HEK293 (cell line): ENCODE measurements around the gene UBQLN2.

Source experiments
- CTCF ChIA-PET: fragments of 350-600 bp; formaldehyde crosslinking; extraction: SDS; loops from one replicate; lab custom pipeline; 2021; ENCODE audit warnings: antibody characterized with exemption; lab: Yijun Ruan, JAX
- POLR2A ChIA-PET: fragments of 300-600 bp; formaldehyde crosslinking; extraction: SDS; loops from one replicate; lab custom pipeline; 2020; ENCODE audit warnings: antibody characterized with exemption, inconsistent platforms; lab: Yijun Ruan, JAX
- H3K27ac ChIP-seq: fragments of 200-500 bp; sonication (Bioruptor generic); 2 replicates; pipeline ENCODE4 v1.5.1; 2014; ENCODE audit warnings: low read depth, low read length, control low read depth, inconsistent platforms; ENCODE audit errors: extremely low read depth
- H3K36me3 ChIP-seq, 2 experiments: fragments of 200-500 bp in 1 of 2; sonication (Bioruptor generic) in 1 of 2; 1 replicate in 1 of 2; 2 replicates in 1 of 2; pipeline ENCODE4 v1.5.1; 2014 to 2017; ENCODE audit warnings: inconsistent platforms in 2 of 2, low read length in 2 of 2; ENCODE audit not compliant: control insufficient read depth in 2 of 2, insufficient read depth in 1 of 2
- H3K4me1 ChIP-seq: fragments of 200-500 bp; sonication (Bioruptor generic); 2 replicates; pipeline ENCODE4 v1.5.1; 2014; ENCODE audit warnings: mild to moderate bottlenecking, low read length, inconsistent platforms; ENCODE audit not compliant: control insufficient read depth, insufficient read depth
- H3K4me3 ChIP-seq: 2 replicates; pipeline ENCODE4 v1.5.1; 2011; ENCODE audit warnings: low read depth, mild to moderate bottlenecking, control low read depth, low read length, moderate library complexity
- H3K9me3 ChIP-seq: fragments of 200-500 bp; sonication (Bioruptor generic); 2 replicates; pipeline ENCODE4 v1.5.1; 2014; ENCODE audit warnings: low read depth, low read length, inconsistent platforms; ENCODE audit not compliant: control insufficient read depth, insufficient read depth
- EGR2 ChIP-seq: fragments of 450-650 bp; formaldehyde crosslinking; IDR thresholded peaks from 2 replicates; pipeline ENCODE4 v1.5.1; 2016; ENCODE audit warnings: low read depth, missing biosample characterization, missing genetic modification characterization
- KLF8 ChIP-seq: fragments of 450-650 bp; formaldehyde crosslinking; IDR thresholded peaks from 2 replicates; pipeline ENCODE4 v1.5.1; 2016; ENCODE audit warnings: missing biosample characterization, missing genetic modification characterization
- PRDM1 ChIP-seq: fragments of 450-650 bp; formaldehyde crosslinking; IDR thresholded peaks from 2 replicates; pipeline ENCODE4; 2016; ENCODE audit warnings: missing biosample characterization, missing genetic modification characterization
- SP2 ChIP-seq: fragments of 450-650 bp; formaldehyde crosslinking; IDR thresholded peaks from 2 replicates; pipeline ENCODE4 v1.5.1; 2016; ENCODE audit warnings: missing biosample characterization, missing genetic modification characterization
- ZBTB20 ChIP-seq: fragments of 450-650 bp; formaldehyde crosslinking; IDR thresholded peaks from 2 replicates; pipeline ENCODE4 v1.5.1; 2016; ENCODE audit warnings: missing biosample characterization, missing genetic modification characterization
- ZBTB26 ChIP-seq: fragments of 450-650 bp; formaldehyde crosslinking; optimal IDR thresholded peaks from 2 replicates; pipeline ENCODE3; 2016; ENCODE audit warnings: missing biosample characterization, mild to moderate bottlenecking, missing genetic modification characterization
- ZFHX2 ChIP-seq: fragments of 450-650 bp; formaldehyde crosslinking; conservative IDR thresholded peaks from 2 replicates; pipeline ENCODE4 v1.5.1; 2016; ENCODE audit warnings: missing biosample characterization, missing genetic modification characterization
- ZNF202 ChIP-seq: fragments of 450-650 bp; formaldehyde crosslinking; IDR thresholded peaks from 2 replicates; pipeline ENCODE4 v1.5.1; 2016; ENCODE audit warnings: missing biosample characterization, missing genetic modification characterization, borderline replicate concordance
- ZNF239 ChIP-seq: fragments of 450-650 bp; formaldehyde crosslinking; IDR thresholded peaks from 2 replicates; pipeline ENCODE4 v1.5.1; 2016; ENCODE audit warnings: missing biosample characterization, missing genetic modification characterization
- ZNF398 ChIP-seq: fragments of 450-650 bp; formaldehyde crosslinking; IDR thresholded peaks from 2 replicates; pipeline ENCODE4 v1.5.1; 2017; ENCODE audit warnings: missing biosample characterization, missing genetic modification characterization
- ZNF513 ChIP-seq: fragments of 450-650 bp; IDR thresholded peaks from 2 replicates; pipeline ENCODE4 v1.5.1; 2018; ENCODE audit warnings: missing biosample characterization, missing genetic modification characterization
- ZNF561 ChIP-seq: fragments of 450-650 bp; IDR thresholded peaks from 2 replicates; pipeline ENCODE4 v1.5.1; 2018; ENCODE audit warnings: missing biosample characterization, missing genetic modification characterization, borderline replicate concordance
- ZNF629 ChIP-seq: fragments of 450-650 bp; formaldehyde crosslinking; IDR thresholded peaks from 2 replicates; pipeline ENCODE4 v1.5.1; 2017; ENCODE audit warnings: missing biosample characterization, missing genetic modification characterization
- ZNF747 ChIP-seq: fragments of 450-650 bp; formaldehyde crosslinking; IDR thresholded peaks from 2 replicates; pipeline ENCODE4 v1.5.1; 2016; ENCODE audit warnings: missing biosample characterization, missing genetic modification characterization
- ZNF768 ChIP-seq: fragments of 450-650 bp; formaldehyde crosslinking; IDR thresholded peaks from 2 replicates; pipeline ENCODE4 v1.5.1; 2018; ENCODE audit warnings: missing biosample characterization, mild to moderate bottlenecking, missing genetic modification characterization
- ZSCAN30 ChIP-seq: fragments of 450-650 bp; IDR thresholded peaks from 2 replicates; pipeline ENCODE4 v1.5.1; 2018; ENCODE audit warnings: missing biosample characterization, mild to moderate bottlenecking, missing genetic modification characterization, moderate library complexity
- TF ChIP-seq, protein P1 (sequence below): fragments of 450-650 bp; formaldehyde crosslinking; IDR thresholded peaks from 2 replicates; pipeline ENCODE4 v1.5.1; 2016; ENCODE audit warnings: missing biosample characterization, missing genetic modification characterization
- TF ChIP-seq, protein P2 (sequence below): fragments of 450-650 bp; formaldehyde crosslinking; IDR thresholded peaks from 2 replicates; pipeline ENCODE4 v1.5.1; 2016; ENCODE audit warnings: missing biosample characterization, missing genetic modification characterization
- TF ChIP-seq, protein P3 (sequence below): fragments of 450-650 bp; formaldehyde crosslinking; IDR thresholded peaks from 2 replicates; pipeline ENCODE4 v1.5.1; 2016; ENCODE audit warnings: missing biosample characterization, missing genetic modification characterization
- TF ChIP-seq, protein P4 (sequence below): fragments of 450-650 bp; formaldehyde crosslinking; IDR thresholded peaks from 2 replicates; pipeline ENCODE4 v1.5.1; 2016; ENCODE audit warnings: missing biosample characterization, missing genetic modification characterization

Gene UBQLN2

DNA sequence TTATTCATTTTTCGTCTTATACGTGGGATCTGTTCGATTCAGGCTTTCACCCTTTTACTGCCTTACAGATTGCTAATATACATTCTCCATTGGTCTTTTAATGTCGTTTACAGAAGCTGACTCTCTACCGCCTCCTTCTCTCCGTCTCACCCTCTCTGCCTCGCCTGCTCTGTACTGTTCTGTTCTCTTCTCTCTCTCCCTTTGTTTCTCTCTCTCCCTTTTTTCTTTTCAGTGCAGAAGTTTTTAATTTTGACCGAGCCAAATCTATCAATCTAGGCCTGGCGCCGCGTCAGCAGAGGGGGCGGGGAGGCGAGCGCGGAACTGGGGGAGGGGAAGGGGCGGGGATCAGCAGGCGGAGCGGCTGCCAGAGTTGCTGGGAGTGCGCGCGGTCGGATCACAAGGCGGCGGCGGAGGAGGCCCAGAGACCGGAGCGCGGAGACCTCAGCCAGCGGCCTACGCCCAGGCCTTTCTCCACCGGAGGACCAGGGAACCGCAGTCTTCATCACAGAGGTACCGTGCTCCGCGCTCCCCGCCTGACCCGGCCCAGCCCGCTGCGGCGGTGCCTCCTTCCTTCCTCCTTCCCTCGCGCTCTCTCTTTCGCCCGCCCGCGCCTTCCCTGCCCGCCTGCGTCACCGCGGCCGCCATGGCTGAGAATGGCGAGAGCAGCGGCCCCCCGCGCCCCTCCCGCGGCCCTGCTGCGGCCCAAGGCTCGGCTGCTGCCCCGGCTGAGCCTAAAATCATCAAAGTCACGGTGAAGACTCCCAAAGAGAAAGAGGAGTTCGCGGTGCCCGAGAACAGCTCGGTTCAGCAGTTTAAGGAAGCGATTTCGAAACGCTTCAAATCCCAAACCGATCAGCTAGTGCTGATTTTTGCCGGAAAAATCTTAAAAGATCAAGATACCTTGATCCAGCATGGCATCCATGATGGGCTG is at the start of gene UBQLN2:
Gene UBQLN2 (plus strand): TSS at position 397 of the 931 bp plus-strand sequence. CDS start 247 bp downstream, at position 644.
- POLR2A ChIA-PET, result no interaction called here
- H3K27ac ChIP-seq, result peak within 1 kb of the TSS; percentile 93
- 0 out of 2 replicates have a peak, but pooled peaks have one; percentile 24 for TF ChIP-seq ZNF768 (tag by site-specific recombination)
- peak; percentile 52; the same call in 1 of the 2 replicates for TF ChIP-seq EGR2 (tag by site-specific recombination)
- peak; percentile 82; the same call in 1 of the 2 replicates for TF ChIP-seq KLF8
- peak; percentile 63 for TF ChIP-seq SP2 (tag by site-specific recombination)
- TF ChIP-seq, protein P1, sequence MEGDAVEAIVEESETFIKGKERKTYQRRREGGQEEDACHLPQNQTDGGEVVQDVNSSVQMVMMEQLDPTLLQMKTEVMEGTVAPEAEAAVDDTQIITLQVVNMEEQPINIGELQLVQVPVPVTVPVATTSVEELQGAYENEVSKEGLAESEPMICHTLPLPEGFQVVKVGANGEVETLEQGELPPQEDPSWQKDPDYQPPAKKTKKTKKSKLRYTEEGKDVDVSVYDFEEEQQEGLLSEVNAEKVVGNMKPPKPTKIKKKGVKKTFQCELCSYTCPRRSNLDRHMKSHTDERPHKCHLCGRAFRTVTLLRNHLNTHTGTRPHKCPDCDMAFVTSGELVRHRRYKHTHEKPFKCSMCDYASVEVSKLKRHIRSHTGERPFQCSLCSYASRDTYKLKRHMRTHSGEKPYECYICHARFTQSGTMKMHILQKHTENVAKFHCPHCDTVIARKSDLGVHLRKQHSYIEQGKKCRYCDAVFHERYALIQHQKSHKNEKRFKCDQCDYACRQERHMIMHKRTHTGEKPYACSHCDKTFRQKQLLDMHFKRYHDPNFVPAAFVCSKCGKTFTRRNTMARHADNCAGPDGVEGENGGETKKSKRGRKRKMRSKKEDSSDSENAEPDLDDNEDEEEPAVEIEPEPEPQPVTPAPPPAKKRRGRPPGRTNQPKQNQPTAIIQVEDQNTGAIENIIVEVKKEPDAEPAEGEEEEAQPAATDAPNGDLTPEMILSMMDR (tag by site-specific recombination), result peak; percentile 61
- TF ChIP-seq, protein P2, sequence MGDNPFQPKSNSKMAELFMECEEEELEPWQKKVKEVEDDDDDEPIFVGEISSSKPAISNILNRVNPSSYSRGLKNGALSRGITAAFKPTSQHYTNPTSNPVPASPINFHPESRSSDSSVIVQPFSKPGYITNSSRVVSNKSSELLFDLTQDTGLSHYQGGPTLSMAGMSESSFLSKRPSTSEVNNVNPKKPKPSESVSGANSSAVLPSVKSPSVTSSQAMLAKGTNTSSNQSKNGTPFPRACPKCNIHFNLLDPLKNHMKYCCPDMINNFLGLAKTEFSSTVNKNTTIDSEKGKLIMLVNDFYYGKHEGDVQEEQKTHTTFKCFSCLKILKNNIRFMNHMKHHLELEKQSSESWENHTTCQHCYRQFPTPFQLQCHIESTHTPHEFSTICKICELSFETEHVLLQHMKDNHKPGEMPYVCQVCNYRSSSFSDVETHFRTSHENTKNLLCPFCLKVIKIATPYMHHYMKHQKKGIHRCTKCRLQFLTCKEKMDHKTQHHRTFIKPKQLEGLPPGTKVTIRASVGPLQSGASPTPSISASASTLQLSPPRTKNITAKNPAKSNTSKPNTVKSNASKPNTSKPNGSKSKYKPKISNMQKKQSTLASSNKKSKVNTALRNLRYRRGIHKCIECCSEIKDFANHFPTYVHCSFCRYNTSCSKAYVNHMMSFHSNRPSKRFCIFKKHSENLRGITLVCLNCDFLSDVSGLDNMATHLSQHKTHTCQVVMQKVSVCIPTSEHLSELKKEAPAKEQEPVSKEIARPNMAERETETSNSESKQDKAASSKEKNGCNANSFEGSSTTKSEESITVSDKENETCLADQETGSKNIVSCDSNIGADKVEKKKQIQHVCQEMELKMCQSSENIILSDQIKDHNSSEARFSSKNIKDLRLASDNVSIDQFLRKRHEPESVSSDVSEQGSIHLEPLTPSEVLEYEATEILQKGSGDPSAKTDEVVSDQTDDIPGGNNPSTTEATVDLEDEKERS (tag by site-specific recombination), result no peak
- peak; percentile 74; the same call in 1 of the 2 replicates for TF ChIP-seq ZNF561 (tag by site-specific recombination)
- TF ChIP-seq ZBTB26, result peak; percentile 91
- TF ChIP-seq, protein P3, sequence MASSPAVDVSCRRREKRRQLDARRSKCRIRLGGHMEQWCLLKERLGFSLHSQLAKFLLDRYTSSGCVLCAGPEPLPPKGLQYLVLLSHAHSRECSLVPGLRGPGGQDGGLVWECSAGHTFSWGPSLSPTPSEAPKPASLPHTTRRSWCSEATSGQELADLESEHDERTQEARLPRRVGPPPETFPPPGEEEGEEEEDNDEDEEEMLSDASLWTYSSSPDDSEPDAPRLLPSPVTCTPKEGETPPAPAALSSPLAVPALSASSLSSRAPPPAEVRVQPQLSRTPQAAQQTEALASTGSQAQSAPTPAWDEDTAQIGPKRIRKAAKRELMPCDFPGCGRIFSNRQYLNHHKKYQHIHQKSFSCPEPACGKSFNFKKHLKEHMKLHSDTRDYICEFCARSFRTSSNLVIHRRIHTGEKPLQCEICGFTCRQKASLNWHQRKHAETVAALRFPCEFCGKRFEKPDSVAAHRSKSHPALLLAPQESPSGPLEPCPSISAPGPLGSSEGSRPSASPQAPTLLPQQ (tag by site-specific recombination), result 0 out of 2 replicates have a peak, but pooled peaks have one; percentile 28
- peak; percentile 19; the same call in 1 of the 2 replicates for TF ChIP-seq ZNF513 (tag by site-specific recombination)
- TF ChIP-seq ZNF747 (tag by site-specific recombination), result no peak
- no peak for TF ChIP-seq ZNF398 (tag by site-specific recombination)
- TF ChIP-seq, protein P4, sequence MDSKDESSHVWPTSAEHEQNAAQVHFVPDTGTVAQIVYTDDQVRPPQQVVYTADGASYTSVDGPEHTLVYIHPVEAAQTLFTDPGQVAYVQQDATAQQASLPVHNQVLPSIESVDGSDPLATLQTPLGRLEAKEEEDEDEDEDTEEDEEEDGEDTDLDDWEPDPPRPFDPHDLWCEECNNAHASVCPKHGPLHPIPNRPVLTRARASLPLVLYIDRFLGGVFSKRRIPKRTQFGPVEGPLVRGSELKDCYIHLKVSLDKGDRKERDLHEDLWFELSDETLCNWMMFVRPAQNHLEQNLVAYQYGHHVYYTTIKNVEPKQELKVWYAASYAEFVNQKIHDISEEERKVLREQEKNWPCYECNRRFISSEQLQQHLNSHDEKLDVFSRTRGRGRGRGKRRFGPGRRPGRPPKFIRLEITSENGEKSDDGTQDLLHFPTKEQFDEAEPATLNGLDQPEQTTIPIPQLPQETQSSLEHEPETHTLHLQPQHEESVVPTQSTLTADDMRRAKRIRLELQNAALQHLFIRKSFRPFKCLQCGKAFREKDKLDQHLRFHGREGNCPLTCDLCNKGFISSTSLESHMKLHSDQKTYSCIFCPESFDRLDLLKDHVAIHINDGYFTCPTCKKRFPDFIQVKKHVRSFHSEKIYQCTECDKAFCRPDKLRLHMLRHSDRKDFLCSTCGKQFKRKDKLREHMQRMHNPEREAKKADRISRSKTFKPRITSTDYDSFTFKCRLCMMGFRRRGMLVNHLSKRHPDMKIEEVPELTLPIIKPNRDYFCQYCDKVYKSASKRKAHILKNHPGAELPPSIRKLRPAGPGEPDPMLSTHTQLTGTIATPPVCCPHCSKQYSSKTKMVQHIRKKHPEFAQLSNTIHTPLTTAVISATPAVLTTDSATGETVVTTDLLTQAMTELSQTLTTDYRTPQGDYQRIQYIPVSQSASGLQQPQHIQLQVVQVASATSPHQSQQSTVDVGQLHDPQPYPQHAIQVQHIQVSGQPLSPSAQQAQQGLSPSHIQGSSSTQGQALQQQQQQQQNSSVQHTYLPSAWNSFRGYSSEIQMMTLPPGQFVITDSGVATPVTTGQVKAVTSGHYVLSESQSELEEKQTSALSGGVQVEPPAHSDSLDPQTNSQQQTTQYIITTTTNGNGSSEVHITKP (tag by site-specific recombination), result peak; percentile 51
- peak; percentile 76 for TF ChIP-seq ZSCAN30 (tag by site-specific recombination)
- no peak for TF ChIP-seq ZNF202 (tag by site-specific recombination)
- TF ChIP-seq ZFHX2 (tag by site-specific recombination), result peak; percentile 65; the same call in 1 of the 2 replicates
- peak; percentile 94 for TF ChIP-seq PRDM1 (tag by site-specific recombination)
- TF ChIP-seq ZNF239 (tag by site-specific recombination), result no peak
- TF ChIP-seq ZNF629 (tag by site-specific recombination), result peak; percentile 86
- TF ChIP-seq ZBTB20 (tag by site-specific recombination), result peak; percentile 26; the same call in 1 of the 2 replicates

More for the DNA sequence above, at the start of gene UBQLN2:
- Histone ChIP-seq H3K4me1 (no peaks in the 10 kb centered on the region), H3K4me3 (peak within 1 kb of the TSS; percentile 65), H3K9me3 (no peaks in the 10 kb centered on the region; the same call in 1 of the 2 replicates), H3K36me3 (peaks cover 8 to 18% of the 10 kb centered on the region in 2 experiments; a peak in 2 of 3 replicates)
- CTCF ChIA-PET, result interaction anchor here (0.7 kb wide), 1 partner anchor 738 kb away, joined by 3 read pairs; no protein-coding TSS in a partner anchor
